Stomach (tissue), 9 donors: ENCODE data around the gene SLC26A4. TPM values are rescaled to one million over a fixed set of nuclear protein-coding genes. Genes with fewer than 3 reads are reported as not detected.
A peak's percentile ranks its signal among the peaks of the same experiment; 100 is the strongest.

Source experiments
- DNase-seq, 2 donors: peaks; one replicate each; pipeline versions ENCODE4 v3.0.0 to v3.0.0-alpha.2; 2013 to 2019
- H3K27ac ChIP-seq, 5 donors: fragments of 200-600 bp in 4 of 5; sonication (generic) in 4 of 5; one replicate each; pipeline ENCODE4 v1.5.1; 2013 to 2019; ENCODE audit warnings: mild to moderate bottlenecking in 1 of 5, moderate library complexity in 1 of 5
- H3K27me3 ChIP-seq, 3 donors: fragments of 200-600 bp; sonication (generic); one replicate each; pipeline ENCODE4 v1.5.1; 2017 to 2019; ENCODE audit warnings: mixed run types in 1 of 3
- H3K36me3 ChIP-seq, 4 donors: fragments of 200-600 bp; sonication (generic); 1 replicate in 3 of 4; 2 replicates in 1 of 4; pipeline ENCODE4 v1.5.1; 2016 to 2019
- H3K4me1 ChIP-seq, 4 donors: fragments of 200-600 bp; sonication (generic); one replicate each; pipeline ENCODE4 v1.5.1; 2016 to 2019
- H3K4me3 ChIP-seq, 4 donors: fragments of 200-600 bp; sonication (generic) in 3 of 4; one replicate each; pipeline ENCODE4 v1.5.1; 2016 to 2019; ENCODE audit warnings: mild to moderate bottlenecking in 1 of 4
- H3K9me3 ChIP-seq, 4 donors: fragments of 200-600 bp; sonication (generic); one replicate each; pipeline ENCODE4 v1.5.1; 2016 to 2019
- CTCF ChIP-seq, 7 experiments: fragments of 450-650 bp in 4 of 7; fragments of 200-600 bp in 3 of 7; sonication (generic) in 3 of 7; IDR thresholded peaks; one replicate each; pipeline ENCODE4 v1.5.1; 2016 to 2019; ENCODE audit warnings: antibody characterized with exemption in 7 of 7, control low read depth in 2 of 7, mild to moderate bottlenecking in 1 of 7
- EP300 ChIP-seq: sonication (generic); formaldehyde crosslinking; IDR thresholded peaks from one replicate; pipeline ENCODE4 v1.6.1; 2017; ENCODE audit warnings: antibody characterized with exemption
- POLR2A ChIP-seq, 4 donors: fragments of 450-650 bp; IDR thresholded peaks; one replicate each; pipeline ENCODE4 v1.6.1; 2016; ENCODE audit warnings: antibody characterized with exemption in 4 of 4, control low read depth in 2 of 4, mild to moderate bottlenecking in 1 of 4, moderate library complexity in 1 of 4
- POLR2AphosphoS5 ChIP-seq, 3 donors: sonication (generic); formaldehyde crosslinking; IDR thresholded peaks; one replicate each; pipeline ENCODE4 v1.6.1; 2016; ENCODE audit warnings: antibody characterized with exemption in 3 of 3
- WGBS, 5 donors: extraction: QIAGEN DNeasy Blood & Tissue Kit in 3 of 5; methylation state at CpG; one replicate each; pipeline versions ENCODE4 v1.1.5 to v1.1.7; 2013 to 2018; 5-methylcytosine and 5-hydroxymethylcytosine counted together
- intact Hi-C: fragments of 100-400 bp; cut with DNase I; formaldehyde crosslinking; loops from one replicate; pipeline ENCODE4 v1.15.1; 2023; ENCODE audit warnings: low total_unique reads
- polyA plus RNA-seq, 3 donors: library from polyadenylated mRNA; stranded (reverse); fragments of 200-250 nt; gene quantifications; one replicate each; pipeline ENCODE4 v1.2.3, GENCODE V29; 2013
- total RNA-seq, 5 donors: library from RNA; depleted of rRNA; stranded (reverse); fragments of >200 nt; gene quantifications; one replicate each; pipeline versions ENCODE4 v1.1.0 to v1.2.3, GENCODE V29; 2014 to 2016
- donor health status: healthy with polysubstance abuse.
- donor health status: Bipolar disorder and iron deficiency.
- donor health status: healthy.

SLC26A4 gene
- total and polyA plus RNA-seq, 8 donors: 0.06 to 4.2 (median 2.1) TPM; not detected in 3

GRCh38 chr7:107615910-107616680 is 44.5 kb upstream of the SLC26A4 start:
- intact Hi-C loops: no loop called here
- TF ChIP-seq POLR2A (IDR thresholded peaks at IDR 0.05) (no peak), CTCF (IDR thresholded peaks at IDR 0.05) (no peak), EP300 (no peak), POLR2AphosphoS5 (IDR thresholded peaks at IDR 0.05) (no peak)
- no peak overlapping the region for H3K27ac ChIP-seq
- H3K9me3 ChIP-seq: no peaks in the 10 kb centered on the region
- peaks cover 0 to 13% (median 6%) of the 10 kb centered on the region in 4 donors for H3K4me1 ChIP-seq
- no peak overlapping the region for H3K4me3 ChIP-seq
- H3K36me3 ChIP-seq: peaks cover 5 to 53% (median 49%) of the 10 kb centered on the region in 4 donors
- DNase-seq: no peak
- WGBS, 5 donors: 92 to 98% (median 98%) methylated on average over 4 of the region's 4 CpGs
- no peaks in the 10 kb centered on the region for H3K27me3 ChIP-seq

DNA sequence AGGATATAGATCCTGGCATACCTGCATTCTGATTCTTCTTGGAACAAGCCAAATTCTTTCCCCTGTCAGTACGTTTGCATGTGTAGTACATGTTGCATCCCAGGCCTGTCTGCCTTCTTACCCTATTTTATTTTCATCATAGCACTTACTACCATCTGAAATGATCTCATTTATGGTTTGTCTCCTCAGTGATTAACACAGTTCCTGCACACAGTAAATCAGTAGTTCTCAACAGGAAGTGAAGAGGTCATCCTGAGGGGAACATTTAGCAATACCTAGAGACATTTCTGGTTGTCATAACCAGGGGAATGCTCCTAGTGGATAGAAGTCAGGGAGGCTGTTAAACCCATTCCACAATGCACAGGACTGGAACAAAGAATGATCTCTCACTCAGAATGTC is 38.2 kb upstream of the SLC26A4 start:
- no peaks in the 10 kb centered on the region for H3K9me3 ChIP-seq
- no peak overlapping the region for H3K27ac ChIP-seq
- H3K4me1 ChIP-seq: no peaks in the 10 kb centered on the region
- H3K27me3 ChIP-seq: no peaks in the 10 kb centered on the region
- H3K4me3 ChIP-seq: no peak overlapping the region
- TF ChIP-seq POLR2AphosphoS5 (IDR thresholded peaks at IDR 0.05) (peak in 1 of 3 donors; percentile 56), POLR2A (IDR thresholded peaks at IDR 0.05) (no peak)
- H3K36me3 ChIP-seq: peaks cover 0 to 26% (median 23%) of the 10 kb centered on the region in 4 donors
- intact Hi-C loops: no loop called here
- WGBS, 5 donors: 67 to 81% (median 80%) methylated on average over 1 of the region's 1 CpG
- peak in 1 of 2 donors; percentile 13 for DNase-seq

DNA sequence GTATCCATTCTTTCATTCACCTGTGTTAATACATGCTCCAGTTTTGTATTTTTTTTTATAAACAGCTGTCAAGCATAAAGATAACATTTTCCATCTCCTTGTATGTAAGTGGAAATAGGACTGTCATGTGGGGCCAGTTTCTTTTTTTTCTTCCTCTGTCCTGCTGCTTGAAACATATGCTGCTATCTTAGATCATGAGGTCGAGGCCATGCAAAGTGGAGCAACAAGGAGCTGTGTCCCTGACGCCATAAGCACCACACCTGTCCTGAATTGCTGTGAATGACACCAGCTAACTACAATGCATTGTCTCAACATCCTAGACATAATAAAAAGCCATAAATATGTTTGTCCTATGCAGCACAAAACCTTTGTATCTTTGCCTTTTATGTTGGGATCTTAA is 37.7 kb upstream of the SLC26A4 start:
- DNase-seq: no peak
- Histone ChIP-seq H3K9me3 (no peaks in the 10 kb centered on the region), H3K27ac (no peak overlapping the region), H3K4me1 (no peaks in the 10 kb centered on the region), H3K4me3 (no peak overlapping the region), H3K36me3 (peaks cover 0 to 25% (median 23%) of the 10 kb centered on the region in 4 donors), H3K27me3 (no peaks in the 10 kb centered on the region)
- intact Hi-C loops: no loop called here
- TF ChIP-seq EP300: no peak
- no peak for TF ChIP-seq POLR2A (IDR thresholded peaks at IDR 0.05)
- no peak for TF ChIP-seq POLR2AphosphoS5 (IDR thresholded peaks at IDR 0.05)
- no peak for TF ChIP-seq CTCF (IDR thresholded peaks at IDR 0.05)
- WGBS, 5 donors: 66 to 79% (median 76%) methylated on average over 2 of the region's 2 CpGs

DNA sequence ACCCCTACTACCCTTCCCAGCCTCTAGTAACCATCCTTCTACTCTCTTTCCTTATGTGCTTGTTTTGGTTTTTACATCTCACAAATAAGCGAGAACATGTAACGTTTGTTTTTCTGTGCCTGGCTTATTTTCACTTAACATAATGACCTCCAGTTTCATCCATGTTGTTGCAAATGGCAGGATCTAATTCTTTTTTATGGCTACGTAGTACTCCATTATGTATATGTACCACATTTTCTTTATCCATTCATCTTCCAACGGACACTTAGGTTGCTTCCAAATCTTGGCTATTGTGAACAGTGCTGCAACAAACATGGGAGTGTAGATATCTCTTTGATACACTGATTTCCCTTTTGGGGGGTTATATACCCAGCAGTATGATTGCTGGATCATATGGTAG is 33.6 kb upstream of the SLC26A4 start:
- Histone ChIP-seq H3K4me1 (no peaks in the 10 kb centered on the region), H3K36me3 (peaks cover 0 to 15% (median 5%) of the 10 kb centered on the region in 4 donors), H3K27ac (no peak overlapping the region), H3K27me3 (no peaks in the 10 kb centered on the region), H3K4me3 (no peak overlapping the region), H3K9me3 (no peaks in the 10 kb centered on the region)
- 95 to 99% (median 96%) methylated on average over 4 of the region's 4 CpGs for WGBS, 5 donors
- no peak for DNase-seq
- intact Hi-C loops: no loop called here
- no peak for TF ChIP-seq CTCF (IDR thresholded peaks at IDR 0.05)
- TF ChIP-seq EP300: no peak
- TF ChIP-seq POLR2A (IDR thresholded peaks at IDR 0.05): no peak
- no peak for TF ChIP-seq POLR2AphosphoS5 (IDR thresholded peaks at IDR 0.05)
